HEK293 (cell line): ENCODE data around the gene MYOM3.

Source experiments
- CTCF ChIA-PET: fragments of 350-600 bp; formaldehyde crosslinking; extraction: SDS; loops from one replicate; lab custom pipeline; 2021; ENCODE audit warnings: antibody characterized with exemption; lab: Yijun Ruan, JAX
- POLR2A ChIA-PET: fragments of 300-600 bp; formaldehyde crosslinking; extraction: SDS; loops from one replicate; lab custom pipeline; 2020; ENCODE audit warnings: antibody characterized with exemption, inconsistent platforms; lab: Yijun Ruan, JAX
- H3K27ac ChIP-seq: fragments of 200-500 bp; sonication (Bioruptor generic); 2 replicates; pipeline ENCODE4 v1.5.1; 2014; ENCODE audit warnings: low read depth, low read length, control low read depth, inconsistent platforms; ENCODE audit errors: extremely low read depth
- H3K36me3 ChIP-seq, 2 experiments: fragments of 200-500 bp in 1 of 2; sonication (Bioruptor generic) in 1 of 2; 1 replicate in 1 of 2; 2 replicates in 1 of 2; pipeline ENCODE4 v1.5.1; 2014 to 2017; ENCODE audit warnings: inconsistent platforms in 2 of 2, low read length in 2 of 2; ENCODE audit not compliant: control insufficient read depth in 2 of 2, insufficient read depth in 1 of 2
- H3K4me1 ChIP-seq: fragments of 200-500 bp; sonication (Bioruptor generic); 2 replicates; pipeline ENCODE4 v1.5.1; 2014; ENCODE audit warnings: mild to moderate bottlenecking, low read length, inconsistent platforms; ENCODE audit not compliant: control insufficient read depth, insufficient read depth
- H3K4me3 ChIP-seq: 2 replicates; pipeline ENCODE4 v1.5.1; 2011; ENCODE audit warnings: low read depth, mild to moderate bottlenecking, control low read depth, low read length, moderate library complexity
- H3K9me3 ChIP-seq: fragments of 200-500 bp; sonication (Bioruptor generic); 2 replicates; pipeline ENCODE4 v1.5.1; 2014; ENCODE audit warnings: low read depth, low read length, inconsistent platforms; ENCODE audit not compliant: control insufficient read depth, insufficient read depth
- HIC1 ChIP-seq: fragments of 450-650 bp; formaldehyde crosslinking; IDR thresholded peaks from 2 replicates; pipeline ENCODE4 v1.5.1; 2016; ENCODE audit warnings: missing biosample characterization, missing genetic modification characterization
- KLF10 ChIP-seq: fragments of 450-650 bp; IDR thresholded peaks from 2 replicates; pipeline ENCODE4 v1.5.1; 2018; ENCODE audit warnings: missing biosample characterization, mild to moderate bottlenecking, missing genetic modification characterization
- KLF7 ChIP-seq: fragments of 450-650 bp; formaldehyde crosslinking; IDR thresholded peaks from 2 replicates; pipeline ENCODE4 v1.5.1; 2016; ENCODE audit warnings: missing biosample characterization, missing genetic modification characterization, borderline replicate concordance
- REPIN1 ChIP-seq: fragments of 450-650 bp; formaldehyde crosslinking; IDR thresholded peaks from 2 replicates; pipeline ENCODE4 v1.5.1; 2017; ENCODE audit warnings: missing biosample characterization, missing genetic modification characterization, low read depth
- SCRT2 ChIP-seq: fragments of 450-650 bp; formaldehyde crosslinking; IDR thresholded peaks from 2 replicates; pipeline ENCODE4 v1.5.1; 2016; ENCODE audit warnings: missing biosample characterization, missing genetic modification characterization
- WT1 ChIP-seq: fragments of 450-650 bp; formaldehyde crosslinking; IDR thresholded peaks from 2 replicates; pipeline ENCODE4 v1.5.1; 2016; ENCODE audit warnings: missing biosample characterization, missing genetic modification characterization
- ZBTB17 ChIP-seq: fragments of 450-650 bp; formaldehyde crosslinking; IDR thresholded peaks from 2 replicates; pipeline ENCODE4 v1.5.1; 2016; ENCODE audit warnings: missing biosample characterization, missing genetic modification characterization
- ZBTB20 ChIP-seq: fragments of 450-650 bp; formaldehyde crosslinking; IDR thresholded peaks from 2 replicates; pipeline ENCODE4 v1.5.1; 2016; ENCODE audit warnings: missing biosample characterization, missing genetic modification characterization
- ZNF202 ChIP-seq: fragments of 450-650 bp; formaldehyde crosslinking; IDR thresholded peaks from 2 replicates; pipeline ENCODE4 v1.5.1; 2016; ENCODE audit warnings: missing biosample characterization, missing genetic modification characterization, borderline replicate concordance
- ZNF426 ChIP-seq: fragments of 450-650 bp; formaldehyde crosslinking; IDR thresholded peaks from 2 replicates; pipeline ENCODE4 v1.5.1; 2017; ENCODE audit warnings: missing biosample characterization, missing genetic modification characterization, mild to moderate bottlenecking, inconsistent platforms, moderate library complexity
- ZNF530 ChIP-seq: fragments of 450-650 bp; formaldehyde crosslinking; IDR thresholded peaks from 2 replicates; pipeline ENCODE4 v1.5.1; 2016; ENCODE audit warnings: low read depth, missing biosample characterization, missing genetic modification characterization
- ZNF585B ChIP-seq: fragments of 450-650 bp; formaldehyde crosslinking; IDR thresholded peaks from 2 replicates; pipeline ENCODE4 v1.5.1; 2016; ENCODE audit warnings: missing biosample characterization, missing genetic modification characterization
- ZNF768 ChIP-seq: fragments of 450-650 bp; formaldehyde crosslinking; IDR thresholded peaks from 2 replicates; pipeline ENCODE4 v1.5.1; 2018; ENCODE audit warnings: missing biosample characterization, mild to moderate bottlenecking, missing genetic modification characterization
- ZSCAN30 ChIP-seq: fragments of 450-650 bp; IDR thresholded peaks from 2 replicates; pipeline ENCODE4 v1.5.1; 2018; ENCODE audit warnings: missing biosample characterization, mild to moderate bottlenecking, missing genetic modification characterization, moderate library complexity
- TF ChIP-seq, protein P1 (sequence below): fragments of 450-650 bp; formaldehyde crosslinking; IDR thresholded peaks from 2 replicates; pipeline ENCODE4 v1.5.1; 2016; ENCODE audit warnings: missing biosample characterization, missing genetic modification characterization
- TF ChIP-seq, protein P2 (sequence below): fragments of 450-650 bp; formaldehyde crosslinking; IDR thresholded peaks from 2 replicates; pipeline ENCODE4 v1.5.1; 2017; ENCODE audit warnings: missing biosample characterization, missing genetic modification characterization
- TF ChIP-seq, protein P3 (sequence below): fragments of 450-650 bp; formaldehyde crosslinking; IDR thresholded peaks from 2 replicates; pipeline ENCODE4 v1.5.1; 2017; ENCODE audit warnings: missing biosample characterization, missing genetic modification characterization

Gene MYOM3

GRCh38 chr1:24125456-24125855, 13.5 kb upstream of the MYOM3 start (continued):
- TF ChIP-seq, protein P1, sequence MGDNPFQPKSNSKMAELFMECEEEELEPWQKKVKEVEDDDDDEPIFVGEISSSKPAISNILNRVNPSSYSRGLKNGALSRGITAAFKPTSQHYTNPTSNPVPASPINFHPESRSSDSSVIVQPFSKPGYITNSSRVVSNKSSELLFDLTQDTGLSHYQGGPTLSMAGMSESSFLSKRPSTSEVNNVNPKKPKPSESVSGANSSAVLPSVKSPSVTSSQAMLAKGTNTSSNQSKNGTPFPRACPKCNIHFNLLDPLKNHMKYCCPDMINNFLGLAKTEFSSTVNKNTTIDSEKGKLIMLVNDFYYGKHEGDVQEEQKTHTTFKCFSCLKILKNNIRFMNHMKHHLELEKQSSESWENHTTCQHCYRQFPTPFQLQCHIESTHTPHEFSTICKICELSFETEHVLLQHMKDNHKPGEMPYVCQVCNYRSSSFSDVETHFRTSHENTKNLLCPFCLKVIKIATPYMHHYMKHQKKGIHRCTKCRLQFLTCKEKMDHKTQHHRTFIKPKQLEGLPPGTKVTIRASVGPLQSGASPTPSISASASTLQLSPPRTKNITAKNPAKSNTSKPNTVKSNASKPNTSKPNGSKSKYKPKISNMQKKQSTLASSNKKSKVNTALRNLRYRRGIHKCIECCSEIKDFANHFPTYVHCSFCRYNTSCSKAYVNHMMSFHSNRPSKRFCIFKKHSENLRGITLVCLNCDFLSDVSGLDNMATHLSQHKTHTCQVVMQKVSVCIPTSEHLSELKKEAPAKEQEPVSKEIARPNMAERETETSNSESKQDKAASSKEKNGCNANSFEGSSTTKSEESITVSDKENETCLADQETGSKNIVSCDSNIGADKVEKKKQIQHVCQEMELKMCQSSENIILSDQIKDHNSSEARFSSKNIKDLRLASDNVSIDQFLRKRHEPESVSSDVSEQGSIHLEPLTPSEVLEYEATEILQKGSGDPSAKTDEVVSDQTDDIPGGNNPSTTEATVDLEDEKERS (tag by site-specific recombination), result no peak
- no peak for TF ChIP-seq ZBTB20 (tag by site-specific recombination)

GRCh38 chr1:24124980-24125379, 13.0 kb upstream of the MYOM3 start:
- ChIA-PET POLR2A (no interaction called here), CTCF (interaction anchor here (1.3 to 3.5 kb wide), 3 partner anchors 25 to 267 kb away, joined by 3 to 15 read pairs (median 9); no protein-coding TSS in a partner anchor)
- Histone ChIP-seq H3K36me3 (no peaks in the 10 kb centered on the region), H3K4me1 (no peaks in the 10 kb centered on the region), H3K27ac (no peak overlapping the region), H3K4me3 (no peak overlapping the region), H3K9me3 (no peaks in the 10 kb centered on the region)
- TF ChIP-seq ZNF585B (tag by site-specific recombination) (no peak), ZNF426 (tag by site-specific recombination) (no peak), ZNF768 (tag by site-specific recombination) (peak; percentile 79), KLF10 (tag by site-specific recombination) (no peak), HIC1 (tag by site-specific recombination) (no peak)
- TF ChIP-seq, protein P2, sequence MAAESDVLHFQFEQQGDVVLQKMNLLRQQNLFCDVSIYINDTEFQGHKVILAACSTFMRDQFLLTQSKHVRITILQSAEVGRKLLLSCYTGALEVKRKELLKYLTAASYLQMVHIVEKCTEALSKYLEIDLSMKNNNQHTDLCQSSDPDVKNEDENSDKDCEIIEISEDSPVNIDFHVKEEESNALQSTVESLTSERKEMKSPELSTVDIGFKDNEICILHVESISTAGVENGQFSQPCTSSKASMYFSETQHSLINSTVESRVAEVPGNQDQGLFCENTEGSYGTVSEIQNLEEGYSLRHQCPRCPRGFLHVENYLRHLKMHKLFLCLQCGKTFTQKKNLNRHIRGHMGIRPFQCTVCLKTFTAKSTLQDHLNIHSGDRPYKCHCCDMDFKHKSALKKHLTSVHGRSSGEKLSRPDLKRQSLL, result no peak

DNA sequence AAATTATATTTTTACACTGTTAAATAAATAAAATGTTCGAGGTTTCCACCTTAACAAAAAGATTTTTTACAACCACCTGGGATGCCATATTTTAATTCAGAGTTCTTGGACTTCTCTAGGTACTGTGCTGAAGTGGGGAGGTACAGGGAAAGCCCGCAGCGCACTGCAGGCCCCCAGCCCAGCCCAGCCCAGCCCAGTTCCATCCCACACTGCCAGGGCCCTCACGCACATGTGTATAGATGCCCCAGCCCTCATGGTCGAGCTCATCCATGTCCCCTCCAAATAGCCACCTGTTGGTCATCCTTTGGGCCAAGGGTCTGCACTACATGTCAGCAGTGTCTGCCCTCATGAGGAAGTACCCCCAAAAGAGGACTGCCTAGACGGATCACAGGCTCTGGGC, 11.7 kb upstream of the MYOM3 start:
- Histone ChIP-seq H3K27ac (no peak overlapping the region), H3K4me1 (no peaks in the 10 kb centered on the region), H3K36me3 (no peaks in the 10 kb centered on the region), H3K9me3 (no peaks in the 10 kb centered on the region), H3K4me3 (no peak overlapping the region)
- ChIA-PET CTCF (interaction anchor here (1.1 kb wide), 1 partner anchor 27 kb away, joined by 3 read pairs; no protein-coding TSS in a partner anchor), POLR2A (no interaction called here)
- no peak for TF ChIP-seq ZNF426 (tag by site-specific recombination)
- no peak for TF ChIP-seq ZNF530 (tag by site-specific recombination)
- peak; percentile 76 for TF ChIP-seq SCRT2 (tag by site-specific recombination)
- TF ChIP-seq, all 188 proteins: peak for 1

DNA sequence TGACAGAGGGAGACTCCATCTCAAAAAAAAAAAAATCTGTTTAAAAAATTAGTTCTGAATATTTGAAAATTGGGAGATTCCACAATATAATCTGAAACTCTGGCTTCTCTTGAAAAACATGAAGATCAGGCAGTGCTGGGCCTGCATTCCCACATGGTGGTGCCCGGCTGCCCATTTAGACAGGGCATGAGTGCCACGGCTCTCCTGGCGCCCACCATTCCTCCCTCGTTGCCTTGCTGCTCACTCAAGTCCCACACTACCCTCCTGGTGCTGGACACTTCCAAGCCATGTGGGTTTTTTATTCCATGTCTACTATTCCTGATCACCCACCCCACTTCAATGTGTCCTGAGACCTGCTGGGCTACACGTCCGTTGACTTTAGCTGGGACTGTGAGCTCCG, 10.8 kb upstream of the MYOM3 start:
- Histone ChIP-seq H3K4me1 (no peaks in the 10 kb centered on the region), H3K9me3 (no peaks in the 10 kb centered on the region), H3K27ac (no peak overlapping the region), H3K4me3 (no peak overlapping the region), H3K36me3 (no peaks in the 10 kb centered on the region)
- POLR2A ChIA-PET, result no interaction called here
- CTCF ChIA-PET, result interaction anchor here (1.1 kb wide), 1 partner anchor 27 kb away, joined by 3 read pairs; no protein-coding TSS in a partner anchor
- no peak for TF ChIP-seq ZBTB17 (tag by site-specific recombination)
- no peak for TF ChIP-seq REPIN1 (tag by site-specific recombination)
- TF ChIP-seq WT1 (tag by site-specific recombination), result no peak
- no peak for TF ChIP-seq ZSCAN30 (tag by site-specific recombination)
- TF ChIP-seq, protein P3, sequence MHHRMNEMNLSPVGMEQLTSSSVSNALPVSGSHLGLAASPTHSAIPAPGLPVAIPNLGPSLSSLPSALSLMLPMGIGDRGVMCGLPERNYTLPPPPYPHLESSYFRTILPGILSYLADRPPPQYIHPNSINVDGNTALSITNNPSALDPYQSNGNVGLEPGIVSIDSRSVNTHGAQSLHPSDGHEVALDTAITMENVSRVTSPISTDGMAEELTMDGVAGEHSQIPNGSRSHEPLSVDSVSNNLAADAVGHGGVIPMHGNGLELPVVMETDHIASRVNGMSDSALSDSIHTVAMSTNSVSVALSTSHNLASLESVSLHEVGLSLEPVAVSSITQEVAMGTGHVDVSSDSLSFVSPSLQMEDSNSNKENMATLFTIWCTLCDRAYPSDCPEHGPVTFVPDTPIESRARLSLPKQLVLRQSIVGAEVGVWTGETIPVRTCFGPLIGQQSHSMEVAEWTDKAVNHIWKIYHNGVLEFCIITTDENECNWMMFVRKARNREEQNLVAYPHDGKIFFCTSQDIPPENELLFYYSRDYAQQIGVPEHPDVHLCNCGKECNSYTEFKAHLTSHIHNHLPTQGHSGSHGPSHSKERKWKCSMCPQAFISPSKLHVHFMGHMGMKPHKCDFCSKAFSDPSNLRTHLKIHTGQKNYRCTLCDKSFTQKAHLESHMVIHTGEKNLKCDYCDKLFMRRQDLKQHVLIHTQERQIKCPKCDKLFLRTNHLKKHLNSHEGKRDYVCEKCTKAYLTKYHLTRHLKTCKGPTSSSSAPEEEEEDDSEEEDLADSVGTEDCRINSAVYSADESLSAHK, result no peak
- TF ChIP-seq ZNF202 (tag by site-specific recombination), result no peak
- no peak for TF ChIP-seq KLF7 (tag by site-specific recombination)
